H1 (cell line): ENCODE data around the gene PECR. TPM values are rescaled to one million over a fixed set of nuclear protein-coding genes. Genes with fewer than 3 reads are reported as not detected.

Experiments
- CTCF ChIA-PET: fragments of 300-600 bp; sonication (Branson Sonifier 250); formaldehyde crosslinking; loops from one replicate; lab custom pipeline; 2021; ENCODE audit not compliant: partially characterized antibody; lab: Charles Lee
- POLR2A ChIA-PET: fragments of 300-600 bp; sonication (Branson Sonifier 250); formaldehyde crosslinking; loops from one replicate; lab custom pipeline; 2021; ENCODE audit warnings: inconsistent platforms; ENCODE audit not compliant: partially characterized antibody; lab: Charles Lee
- DNase-seq, 2 experiments: peaks; one replicate each; pipeline versions ENCODE4 v3.0.0 to v3.0.0-alpha.2; 2010 to 2022; ENCODE audit warnings: low spot score in 2 of 2, low read depth in 1 of 2, mixed read lengths in 1 of 2
- FAIRE-seq: peaks from 2 replicates; lab custom pipeline; 2011; peaks lifted over from hg19 to GRCh38; lab: Jason Lieb, UNC
- H2AFZ ChIP-seq: 2 replicates; pipeline ENCODE4 v1.8.1; 2012; ENCODE audit warnings: low read length, inconsistent platforms
- H2AK5ac ChIP-seq: 2 replicates; pipeline ENCODE4 v1.6.1; 2013; ENCODE audit warnings: low read depth, low read length
- H2BK120ac ChIP-seq: replicated peaks from 2 replicates; pipeline ENCODE3; 2013; ENCODE audit warnings: low read depth, low read length, inconsistent platforms
- H2BK12ac ChIP-seq: 2 replicates; pipeline ENCODE4 v1.6.1; 2013; ENCODE audit warnings: low read depth, low read length
- H2BK15ac ChIP-seq: 2 replicates; pipeline ENCODE4 v1.6.1; 2013; ENCODE audit warnings: low read length
- H2BK20ac ChIP-seq: 2 replicates; pipeline ENCODE4 v1.6.1; 2013; ENCODE audit warnings: low read length
- H2BK5ac ChIP-seq: 2 replicates; pipeline ENCODE4 v1.6.1; 2013; ENCODE audit warnings: low read depth, low read length
- H3K14ac ChIP-seq: 2 replicates; pipeline ENCODE4 v1.6.1; 2013; ENCODE audit warnings: inconsistent platforms; ENCODE audit not compliant: insufficient read length
- H3K18ac ChIP-seq: 2 replicates; pipeline ENCODE4 v1.6.1; 2013; ENCODE audit warnings: low read length; ENCODE audit errors: extremely low read depth
- H3K23ac ChIP-seq: 2 replicates; pipeline ENCODE4 v1.6.1; 2013; ENCODE audit warnings: inconsistent platforms; ENCODE audit not compliant: insufficient read length
- H3K23me2 ChIP-seq: 2 replicates; pipeline ENCODE4 v1.6.1; 2013; ENCODE audit warnings: low read depth, low read length
- H3K27ac ChIP-seq: 2 replicates; pipeline ENCODE4 v1.6.1; 2011; ENCODE audit warnings: low read depth, low read length, inconsistent platforms
- H3K27me3 ChIP-seq, 4 experiments: replicated peaks in 1 of 4; 1 replicate in 1 of 4; 2 replicates in 3 of 4; pipeline versions ENCODE4 v1.6.1 to v1.8.1; 2011 to 2013; ENCODE audit warnings: low read length in 3 of 4, mild to moderate bottlenecking in 3 of 4, inconsistent platforms in 2 of 4, mixed read lengths in 2 of 4, moderate library complexity in 1 of 4; ENCODE audit not compliant: control insufficient read depth in 3 of 4, insufficient read depth in 3 of 4; ENCODE audit errors: extremely low read depth in 1 of 4
- H3K36me3 ChIP-seq, 4 experiments: 2 replicates each; pipeline versions ENCODE4 v1.6.1 to v1.8.1; 2011 to 2013; ENCODE audit warnings: mild to moderate bottlenecking in 4 of 4, low read length in 3 of 4, moderate library complexity in 2 of 4, control low read depth in 1 of 4, inconsistent platforms in 1 of 4; ENCODE audit not compliant: insufficient read depth in 4 of 4, control insufficient read depth in 2 of 4
- H3K4ac ChIP-seq: replicated peaks from 2 replicates; pipeline ENCODE3; 2013; ENCODE audit warnings: low read length, low read depth, mixed read lengths, inconsistent platforms; ENCODE audit not compliant: insufficient read length
- H3K4me1 ChIP-seq, 4 experiments: replicated peaks in 1 of 4; 1 replicate in 1 of 4; 2 replicates in 3 of 4; pipeline versions ENCODE4 v1.6.1 to v1.8.1; 2011 to 2013; ENCODE audit warnings: low read length in 3 of 4, inconsistent platforms in 2 of 4, mixed read lengths in 1 of 4; ENCODE audit not compliant: insufficient read depth in 4 of 4, control insufficient read depth in 3 of 4
- H3K4me2 ChIP-seq, 2 experiments: 2 replicates each; pipeline versions ENCODE4 v1.6.1 to v1.8.1; 2011 to 2013; ENCODE audit warnings: low read depth in 2 of 2, low read length in 2 of 2, control low read depth in 1 of 2, inconsistent platforms in 1 of 2, mild to moderate bottlenecking in 1 of 2; ENCODE audit not compliant: insufficient read depth in 1 of 2
- H3K4me3 ChIP-seq, 4 experiments: fragments of 200-600, 300-600 bp in 1 of 4; sonication (generic), shearing (Covaris generic), sonication (Bioruptor Twin) in 1 of 4; 2 replicates each; pipeline versions ENCODE4 v1.5.1 to v1.8.1; 2011 to 2016; ENCODE audit warnings: low read length in 4 of 4, low read depth in 3 of 4, control low read depth in 2 of 4, inconsistent platforms in 2 of 4, mild to moderate bottlenecking in 2 of 4, mixed read lengths in 1 of 4, moderate library complexity in 1 of 4; ENCODE audit not compliant: insufficient read depth in 2 of 4; ENCODE audit errors: extremely low read depth in 1 of 4
- H3K56ac ChIP-seq: replicated peaks from 2 replicates; pipeline ENCODE3; 2013; ENCODE audit warnings: low read depth, mild to moderate bottlenecking, mixed read lengths, low read length, inconsistent platforms; ENCODE audit not compliant: insufficient read length
- H3K79me1 ChIP-seq: 2 replicates; pipeline ENCODE4 v1.6.1; 2013; ENCODE audit warnings: low read depth, low read length, control low read depth
- H3K79me2 ChIP-seq, 2 experiments: 2 replicates each; pipeline versions ENCODE4 v1.6.1 to v1.8.1; 2012 to 2013; ENCODE audit warnings: low read length in 2 of 2, mild to moderate bottlenecking in 2 of 2, inconsistent platforms in 1 of 2; ENCODE audit not compliant: insufficient read depth in 2 of 2, control insufficient read depth in 1 of 2
- H3K9ac ChIP-seq, 4 experiments: replicated peaks in 1 of 4; 1 replicate in 1 of 4; 2 replicates in 3 of 4; pipeline versions ENCODE4 v1.6.1 to v1.8.1; 2011 to 2013; ENCODE audit warnings: low read depth in 3 of 4, low read length in 3 of 4, control low read depth in 2 of 4, mild to moderate bottlenecking in 2 of 4, moderate library complexity in 2 of 4, inconsistent platforms in 1 of 4; ENCODE audit errors: extremely low read depth in 1 of 4
- H3K9me3 ChIP-seq, 2 experiments: 2 replicates each; pipeline versions ENCODE4 v1.6.1 to v1.8.1; 2012 to 2013; ENCODE audit warnings: mild to moderate bottlenecking in 2 of 2, moderate library complexity in 2 of 2, control low read depth in 1 of 2, inconsistent platforms in 1 of 2, low read depth in 1 of 2, low read length in 1 of 2, mixed read lengths in 1 of 2; ENCODE audit not compliant: insufficient read depth in 2 of 2
- H4K20me1 ChIP-seq, 2 experiments: replicated peaks in 1 of 2; 2 replicates each; pipeline versions ENCODE3 to v1.8.1; 2011 to 2013; ENCODE audit warnings: inconsistent platforms in 2 of 2, low read length in 2 of 2, mild to moderate bottlenecking in 1 of 2; ENCODE audit not compliant: insufficient read depth in 2 of 2, control insufficient read depth in 1 of 2
- H4K5ac ChIP-seq: 2 replicates; pipeline ENCODE4 v1.6.1; 2013; ENCODE audit warnings: low read length, low read depth, mixed read lengths, inconsistent platforms; ENCODE audit not compliant: insufficient read length
- H4K8ac ChIP-seq: 2 replicates; pipeline ENCODE4 v1.8.0; 2013; ENCODE audit warnings: mild to moderate bottlenecking, moderate library complexity, low read length, inconsistent platforms; ENCODE audit not compliant: insufficient read depth; ENCODE audit errors: extremely low read depth
- H4K91ac ChIP-seq: replicated peaks from 2 replicates; pipeline ENCODE3; 2013; ENCODE audit warnings: low read length, mixed read lengths, inconsistent platforms; ENCODE audit not compliant: insufficient read length
- ASH2L ChIP-seq: fragments of 200-600, 300-600 bp; sonication (generic); IDR thresholded peaks from one replicate; pipeline ENCODE4 v1.7.1; 2017; ENCODE audit warnings: low read length
- BACH1 ChIP-seq: IDR thresholded peaks from 2 replicates; pipeline ENCODE4 v1.6.1; 2012; ENCODE audit warnings: low read length, improper control_type of control experiment
- CHD1 ChIP-seq: IDR thresholded peaks from 2 replicates; pipeline ENCODE4 v1.6.1; 2012; ENCODE audit warnings: low read depth, low read length, improper control_type of control experiment
- CHD2 ChIP-seq: IDR thresholded peaks from 2 replicates; pipeline ENCODE4 v1.6.1; 2012; ENCODE audit warnings: low read length, improper control_type of control experiment
- E2F6 ChIP-seq: IDR thresholded peaks from 2 replicates; pipeline ENCODE4 v1.6.1; 2012; ENCODE audit warnings: inconsistent platforms
- EP300 ChIP-seq, 2 experiments: IDR thresholded peaks; 1 replicate in 1 of 2; 2 replicates in 1 of 2; pipeline ENCODE4 v1.6.1; 2011 to 2012; ENCODE audit warnings: low read depth in 2 of 2, low read length in 2 of 2, mild to moderate bottlenecking in 2 of 2, borderline replicate concordance in 1 of 2, inconsistent platforms in 1 of 2, moderate library complexity in 1 of 2
- GABPA ChIP-seq: IDR thresholded peaks from 2 replicates; pipeline ENCODE4 v1.6.1; 2011; ENCODE audit warnings: mild to moderate bottlenecking, low read length, moderate library complexity, borderline replicate concordance; ENCODE audit not compliant: insufficient read depth
- HDAC2 ChIP-seq, 2 experiments: fragments of 300-600 bp in 1 of 2; sonication (generic) in 1 of 2; IDR thresholded peaks; 2 replicates each; pipeline ENCODE4 v1.6.1; 2011 to 2012; ENCODE audit warnings: low read depth in 2 of 2, low read length in 2 of 2, mild to moderate bottlenecking in 2 of 2, moderate library complexity in 2 of 2, borderline replicate concordance in 1 of 2, inconsistent platforms in 1 of 2
- JUN ChIP-seq: IDR thresholded peaks from 2 replicates; pipeline ENCODE4 v1.6.1; 2011; ENCODE audit warnings: low read depth, mild to moderate bottlenecking, improper control_type of control experiment, low read length
- KDM1A ChIP-seq: fragments of 200-600, 300-600 bp; sonication (generic); IDR thresholded peaks from 2 replicates; pipeline ENCODE4 v1.7.1; 2016; ENCODE audit warnings: mild to moderate bottlenecking, low read length, borderline replicate concordance
- POLR2A ChIP-seq, 2 experiments: IDR thresholded peaks; 1 replicate in 1 of 2; 2 replicates in 1 of 2; pipeline ENCODE4 v1.6.1; 2011; ENCODE audit warnings: low read depth in 2 of 2, low read length in 2 of 2, mild to moderate bottlenecking in 2 of 2; ENCODE audit errors: control extremely low read depth in 1 of 2
- RFX5 ChIP-seq: IDR thresholded peaks from 2 replicates; pipeline ENCODE4 v1.6.1; 2011; ENCODE audit warnings: low read depth, low read length, improper control_type of control experiment, borderline replicate concordance
- SRF ChIP-seq: IDR thresholded peaks from 2 replicates; pipeline ENCODE4 v1.6.1; 2011; ENCODE audit warnings: mild to moderate bottlenecking, low read depth, low read length, moderate library complexity
- TAF7 ChIP-seq: optimal IDR thresholded peaks from 2 replicates; pipeline ENCODE3; 2011; ENCODE audit warnings: low read depth, mild to moderate bottlenecking, inconsistent platforms, low read length, moderate library complexity, borderline replicate concordance
- WGBS, 2 experiments: shearing (Covaris generic) in 1 of 2; methylation state at CpG; one replicate each; pipeline versions ENCODE4 v1.1.6 to v1.1.7; 2013 to 2015; ENCODE audit warnings: low lambda C conversion rate in 2 of 2, mixed read lengths in 2 of 2, inconsistent platforms in 1 of 2, low coverage in 1 of 2, missing lambda C conversion rate in 1 of 2; ENCODE audit not compliant: insufficient replicate concordance in 2 of 2, insufficient coverage in 1 of 2, insufficient read length in 1 of 2; ENCODE audit errors: extremely low coverage in 1 of 2, missing lambda C conversion rate in 1 of 2; 5-methylcytosine and 5-hydroxymethylcytosine counted together
- polyA plus RNA-seq, 7 experiments: library from polyadenylated mRNA; depleted of rRNA in 3 of 7; stranded (reverse) in 5 of 7; unstranded in 2 of 7; fragments of >200 nt in 5 of 7; fragments of 200-250 nt in 2 of 7; gene quantifications; 1 replicate in 5 of 7; 2 replicates in 1 of 7; 4 replicates in 1 of 7; pipeline versions ENCODE4 v1.2.1 to v1.2.3, GENCODE V29; 2011 to 2013; ENCODE audit warnings: missing spikeins in 2 of 7, mixed read lengths in 2 of 7
- total RNA-seq: library from RNA; stranded (reverse); fragmentation: NEBNext Ultra II Directional; extraction: Animal tissue kit (Norgen Biotek cat#: 25700); gene quantifications from 2 replicates; pipeline ENCODE4 v1.2.1, GENCODE V29; 2021

Gene PECR
- total and polyA plus RNA-seq, 2 of the 8 experiments (the other 6 are each of a cell fraction or from before 2014, with no cell fraction given), result 15.9 to 19.2 TPM

DNA sequence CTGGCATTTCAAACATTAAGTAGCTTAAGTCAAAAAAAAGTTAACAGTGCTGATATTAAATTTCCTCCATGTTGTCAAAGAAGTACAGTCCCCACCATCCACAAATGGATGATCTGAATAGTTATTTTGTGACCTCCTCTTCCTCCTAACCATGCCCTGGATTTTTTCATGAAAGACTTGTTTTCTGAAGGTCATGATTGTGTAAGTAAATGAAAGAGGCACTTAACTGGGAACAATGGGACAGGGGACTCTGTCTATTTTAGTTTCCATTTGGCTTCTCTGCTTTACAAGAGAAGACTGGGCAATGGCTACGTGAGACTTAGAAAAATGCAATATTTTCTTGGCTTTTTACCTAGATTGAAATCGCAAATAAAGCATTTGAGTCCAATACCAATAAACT, 32.2 kb downstream of the PECR start:
- Histone ChIP-seq H3K27ac (no peak overlapping the region), H2BK15ac (no peak overlapping the region), H2BK5ac (no peak overlapping the region), H3K79me2 (no peaks in the 10 kb centered on the region), H3K23me2 (no peaks in the 10 kb centered on the region), H3K9ac (no peak overlapping the region), H4K8ac (no peak overlapping the region), H3K79me1 (no peaks in the 10 kb centered on the region), H4K20me1 (no peaks in the 10 kb centered on the region), H3K56ac (no peak overlapping the region), H3K4me3 (no peak overlapping the region), H3K18ac (no peak overlapping the region), H3K14ac (no peak overlapping the region), H3K4me2 (no peak overlapping the region), H3K4me1 (peaks cover 0 to 8% (median under 1%) of the 10 kb centered on the region in 4 experiments; a peak in 1 of 7 replicates), H4K5ac (no peak overlapping the region), H3K4ac (no peak overlapping the region), H3K27me3 (no peaks in the 10 kb centered on the region), H2BK20ac (no peak overlapping the region), H3K23ac (no peak overlapping the region), H3K9me3 (no peaks in the 10 kb centered on the region), H2AFZ (no peak overlapping the region), H2AK5ac (no peak overlapping the region), H4K91ac (no peak overlapping the region), H3K36me3 (peaks cover 0 to 4% (median 1%) of the 10 kb centered on the region in 4 experiments; a peak in 2 of 8 replicates), H2BK120ac (no peak overlapping the region), H2BK12ac (no peak overlapping the region)
- no peak for FAIRE-seq
- no peak for DNase-seq
- 84% methylated on average over 2 of the region's 2 CpGs; no CpG with 5 or more reads in 1 of the 2 experiments for WGBS, 2 experiments
- POLR2A ChIA-PET, result interaction anchor here (0.5 to 0.8 kb wide), 2 partner anchors 12 to 38 kb away, joined by 4 read pairs; no protein-coding TSS in a partner anchor
- CTCF ChIA-PET, result interaction anchor here (0.8 to 1.7 kb wide), 2 partner anchors 15 to 26 kb away, joined by 3 to 5 read pairs; no protein-coding TSS in a partner anchor
- TF ChIP-seq BACH1 (no peak), POLR2A (IDR thresholded peaks at IDR 0.05; ENCODE audit: control extremely low read depth in 1 of 2, low read depth in 2 of 2, low read length in 2 of 2) (no peak), GABPA (no peak), CHD2 (no peak), E2F6 (no peak), RFX5 (no peak), EP300 (IDR thresholded peaks at IDR 0.05; ENCODE audit: borderline replicate concordance in 1 of 2, low read depth in 2 of 2, low read length in 2 of 2) (no peak), HDAC2 (IDR thresholded peaks at IDR 0.05; ENCODE audit: borderline replicate concordance in 1 of 2, low read depth in 2 of 2, low read length in 2 of 2) (no peak), TAF7 (no peak), SRF (no peak), ASH2L (no peak), CHD1 (no peak), JUN (no peak), KDM1A (no peak)
